ENCODE measurements around the gene RIBC2.

RIBC2 gene

GRCh38 chr22:45381348-45381747, 32.1 kb upstream of the RIBC2 start:
- H3K36me3 ChIP-seq = no peaks in the 10 kb centered on the region
- H3K27me3 ChIP-seq = peaks cover 0 to 3% of the 10 kb centered on the region in 2 donors
- TF ChIP-seq CTCF (IDR thresholded peaks at IDR 0.05) = no peak
- no peaks in the 10 kb centered on the region for H3K9me3 ChIP-seq
- DNase-seq = no peak
- intact Hi-C loops (cut with DNase I; ENCODE audit: low total_unique reads) = no loop called here
- no peak overlapping the region for H3K4me3 ChIP-seq
- no peaks in the 10 kb centered on the region for H3K4me1 ChIP-seq
- H3K27ac ChIP-seq = no peak overlapping the region

- H3K27ac ChIP-seq = no peak overlapping the region
- no peaks in the 10 kb centered on the region for H3K9me3 ChIP-seq
- no peak for DNase-seq
- intact Hi-C loops (cut with DNase I; ENCODE audit: low total_unique reads) = no loop called here
- no peaks in the 10 kb centered on the region for H3K36me3 ChIP-seq
- no peak overlapping the region for H3K4me3 ChIP-seq
- no peak for TF ChIP-seq CTCF (IDR thresholded peaks at IDR 0.05)
- H3K4me1 ChIP-seq = no peaks in the 10 kb centered on the region
- H3K27me3 ChIP-seq = no peaks in the 10 kb centered on the region
Observed at GRCh38 chr22:45389546-45389945, 23.9 kb upstream of the RIBC2 start.

- no peak for TF ChIP-seq CTCF (IDR thresholded peaks at IDR 0.05)
- no peaks in the 10 kb centered on the region for H3K9me3 ChIP-seq
- no peaks in the 10 kb centered on the region for H3K36me3 ChIP-seq
- H3K4me3 ChIP-seq = no peak overlapping the region
- peaks cover 0 to 6% of the 10 kb centered on the region in 2 donors for H3K27me3 ChIP-seq
- H3K27ac ChIP-seq = no peak overlapping the region
- no peaks in the 10 kb centered on the region for H3K4me1 ChIP-seq
- intact Hi-C loops (cut with DNase I; ENCODE audit: low total_unique reads) = no loop called here
- no peak for DNase-seq
Observed at GRCh38 chr22:45397806-45398205, 15.7 kb upstream of the RIBC2 start.

GRCh38 chr22:45398214-45398613, 15.3 kb upstream of the RIBC2 start:
- Histone ChIP-seq H3K27me3 (peaks cover 0 to 6% of the 10 kb centered on the region in 2 donors), H3K36me3 (no peaks in the 10 kb centered on the region), H3K9me3 (no peaks in the 10 kb centered on the region), H3K4me3 (no peak overlapping the region), H3K27ac (no peak overlapping the region), H3K4me1 (no peaks in the 10 kb centered on the region)
- no peak for DNase-seq
- no peak for TF ChIP-seq CTCF (IDR thresholded peaks at IDR 0.05)
- intact Hi-C loops (cut with DNase I; ENCODE audit: low total_unique reads) = no loop called here

GRCh38 chr22:45399712-45400445, 13.6 kb upstream of the RIBC2 start:
- Histone ChIP-seq H3K27me3 (peaks cover 0 to 6% of the 10 kb centered on the region in 2 donors), H3K36me3 (no peaks in the 10 kb centered on the region), H3K4me3 (no peak overlapping the region), H3K9me3 (no peaks in the 10 kb centered on the region), H3K4me1 (no peaks in the 10 kb centered on the region), H3K27ac (no peak overlapping the region)
- intact Hi-C loops (cut with DNase I; ENCODE audit: low total_unique reads) = no loop called here
- DNase-seq = no peak
- TF ChIP-seq CTCF (IDR thresholded peaks at IDR 0.05) = no peak
